Stomach (tissue), 4 donors: Measurements from ENCODE around the gene BCL11B.

Experiments used
- POLR2A ChIP-seq, 4 donors: fragments of 450-650 bp; IDR thresholded peaks; one replicate each; pipeline ENCODE4 v1.6.1; 2016; ENCODE audit warnings: antibody characterized with exemption in 4 of 4, control low read depth in 2 of 4, mild to moderate bottlenecking in 1 of 4, moderate library complexity in 1 of 4
- POLR2AphosphoS5 ChIP-seq, 3 donors: sonication (generic); formaldehyde crosslinking; IDR thresholded peaks; one replicate each; pipeline ENCODE4 v1.6.1; 2016; ENCODE audit warnings: antibody characterized with exemption in 3 of 3
- TF ChIP-seq, protein P1 (sequence below), 7 experiments: fragments of 450-650 bp in 4 of 7; fragments of 200-600 bp in 3 of 7; sonication (generic) in 3 of 7; IDR thresholded peaks; one replicate each; pipeline ENCODE4 v1.5.1; 2016 to 2019; ENCODE audit warnings: antibody characterized with exemption in 7 of 7, control low read depth in 2 of 7, mild to moderate bottlenecking in 1 of 7

DNA sequence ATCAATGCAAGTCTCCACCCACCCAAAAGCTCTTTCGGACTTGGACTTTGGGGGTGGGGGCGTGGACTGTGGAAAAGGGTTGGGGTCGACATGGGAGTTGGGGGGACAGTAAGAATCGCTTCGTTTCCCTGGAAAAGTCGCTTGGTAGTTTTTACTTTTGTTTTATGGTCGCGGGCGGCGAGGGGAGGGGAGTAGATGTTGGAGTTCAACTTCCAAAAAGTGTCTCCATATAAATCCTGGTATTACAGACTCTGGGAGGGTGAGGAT lies 568 bp upstream of the BCL11B start:
- TF ChIP-seq, protein P1, sequence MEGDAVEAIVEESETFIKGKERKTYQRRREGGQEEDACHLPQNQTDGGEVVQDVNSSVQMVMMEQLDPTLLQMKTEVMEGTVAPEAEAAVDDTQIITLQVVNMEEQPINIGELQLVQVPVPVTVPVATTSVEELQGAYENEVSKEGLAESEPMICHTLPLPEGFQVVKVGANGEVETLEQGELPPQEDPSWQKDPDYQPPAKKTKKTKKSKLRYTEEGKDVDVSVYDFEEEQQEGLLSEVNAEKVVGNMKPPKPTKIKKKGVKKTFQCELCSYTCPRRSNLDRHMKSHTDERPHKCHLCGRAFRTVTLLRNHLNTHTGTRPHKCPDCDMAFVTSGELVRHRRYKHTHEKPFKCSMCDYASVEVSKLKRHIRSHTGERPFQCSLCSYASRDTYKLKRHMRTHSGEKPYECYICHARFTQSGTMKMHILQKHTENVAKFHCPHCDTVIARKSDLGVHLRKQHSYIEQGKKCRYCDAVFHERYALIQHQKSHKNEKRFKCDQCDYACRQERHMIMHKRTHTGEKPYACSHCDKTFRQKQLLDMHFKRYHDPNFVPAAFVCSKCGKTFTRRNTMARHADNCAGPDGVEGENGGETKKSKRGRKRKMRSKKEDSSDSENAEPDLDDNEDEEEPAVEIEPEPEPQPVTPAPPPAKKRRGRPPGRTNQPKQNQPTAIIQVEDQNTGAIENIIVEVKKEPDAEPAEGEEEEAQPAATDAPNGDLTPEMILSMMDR (IDR thresholded peaks at IDR 0.05), result no peak
- no peak for TF ChIP-seq POLR2AphosphoS5 (IDR thresholded peaks at IDR 0.05)
- TF ChIP-seq POLR2A (IDR thresholded peaks at IDR 0.05), result no peak
